ENCODE measurements around the gene SMYD3.
"Not testable (repeated sequence)": the region's sequence is repeated elsewhere in the genome, so short reads cannot be mapped to it uniquely, and the experiment has no call there.

The SMYD3 gene

DNA sequence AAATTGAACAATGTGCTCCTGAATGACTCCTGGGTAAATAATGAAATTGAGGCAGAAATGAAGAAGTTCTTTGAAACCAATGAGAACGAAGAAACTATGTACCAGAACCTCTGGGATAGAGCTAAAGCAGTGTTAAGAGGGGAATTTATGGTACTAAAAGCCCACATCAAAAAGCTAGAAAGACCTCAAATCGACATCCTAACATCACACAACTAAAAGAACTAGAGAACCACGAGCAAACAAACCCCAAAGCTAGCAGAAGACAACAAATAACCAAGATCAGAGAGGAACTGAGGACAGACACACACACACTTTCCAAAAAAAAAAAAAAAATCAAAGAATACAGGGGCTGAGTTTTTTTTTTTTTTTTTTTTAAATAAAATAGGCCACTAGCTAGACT lies 564.2 kb downstream of the SMYD3 start:
- TF ChIP-seq EZH2 (IDR thresholded peaks at IDR 0.05; ENCODE audit: borderline replicate concordance, low read depth, low read length, severe bottlenecking), result no peak
- TF ChIP-seq, protein P1, sequence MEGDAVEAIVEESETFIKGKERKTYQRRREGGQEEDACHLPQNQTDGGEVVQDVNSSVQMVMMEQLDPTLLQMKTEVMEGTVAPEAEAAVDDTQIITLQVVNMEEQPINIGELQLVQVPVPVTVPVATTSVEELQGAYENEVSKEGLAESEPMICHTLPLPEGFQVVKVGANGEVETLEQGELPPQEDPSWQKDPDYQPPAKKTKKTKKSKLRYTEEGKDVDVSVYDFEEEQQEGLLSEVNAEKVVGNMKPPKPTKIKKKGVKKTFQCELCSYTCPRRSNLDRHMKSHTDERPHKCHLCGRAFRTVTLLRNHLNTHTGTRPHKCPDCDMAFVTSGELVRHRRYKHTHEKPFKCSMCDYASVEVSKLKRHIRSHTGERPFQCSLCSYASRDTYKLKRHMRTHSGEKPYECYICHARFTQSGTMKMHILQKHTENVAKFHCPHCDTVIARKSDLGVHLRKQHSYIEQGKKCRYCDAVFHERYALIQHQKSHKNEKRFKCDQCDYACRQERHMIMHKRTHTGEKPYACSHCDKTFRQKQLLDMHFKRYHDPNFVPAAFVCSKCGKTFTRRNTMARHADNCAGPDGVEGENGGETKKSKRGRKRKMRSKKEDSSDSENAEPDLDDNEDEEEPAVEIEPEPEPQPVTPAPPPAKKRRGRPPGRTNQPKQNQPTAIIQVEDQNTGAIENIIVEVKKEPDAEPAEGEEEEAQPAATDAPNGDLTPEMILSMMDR (IDR thresholded peaks at IDR 0.05; ENCODE audit: borderline replicate concordance, extremely low read depth, low read length, poor library complexity, severe bottlenecking), result no peak
- Histone ChIP-seq H2AFZ (ENCODE audit: low read depth, low read length) (no peak overlapping the region), H3K9ac (ENCODE audit: low read depth, low read length) (no peak overlapping the region), H3K27me3 (ENCODE audit: insufficient read depth, low read length, poor library complexity) (no peaks in the 10 kb centered on the region), H3K27ac (ENCODE audit: low read length) (no peak overlapping the region), H3K9me3 (ENCODE audit: insufficient read depth, low read length, severe bottlenecking) (no peaks in the 10 kb centered on the region), H3K4me1 (ENCODE audit: insufficient read depth, low read length) (peaks cover 5% of the 10 kb centered on the region; the same call in 1 of the 2 replicates), H3K4me2 (ENCODE audit: insufficient read depth, low read length) (no peak overlapping the region), H3K36me3 (ENCODE audit: insufficient read depth, low read length) (no peaks in the 10 kb centered on the region), H4K20me1 (ENCODE audit: insufficient read depth, low read length) (peaks cover 10% of the 10 kb centered on the region), H3K4me3 (ENCODE audit: low read depth in 1 of 2, low read length in 2 of 2) (no peak overlapping the region), H3K79me2 (ENCODE audit: insufficient read depth, low read length) (no peaks in the 10 kb centered on the region)
- ATAC-seq (ENCODE audit: insufficient read depth, low read depth), result peak; percentile 90
- DNase-seq, result peak; percentile 18

GRCh38 chr1:245941771-245942170 lies 565.3 kb downstream of the SMYD3 start:
- not testable (repeated sequence) for H3K4me1 ChIP-seq (ENCODE audit: insufficient read depth, low read length); H3K79me2 ChIP-seq (ENCODE audit: insufficient read depth, low read length); H3K9ac ChIP-seq (ENCODE audit: low read depth, low read length); DNase-seq; H2AFZ ChIP-seq (ENCODE audit: low read depth, low read length); H3K27me3 ChIP-seq (ENCODE audit: insufficient read depth, low read length, poor library complexity); H3K9me3 ChIP-seq (ENCODE audit: insufficient read depth, low read length, severe bottlenecking); H3K4me3 ChIP-seq (ENCODE audit: low read depth in 1 of 2, low read length in 2 of 2); H4K20me1 ChIP-seq (ENCODE audit: insufficient read depth, low read length); H3K27ac ChIP-seq (ENCODE audit: low read length); H3K4me2 ChIP-seq (ENCODE audit: insufficient read depth, low read length); H3K36me3 ChIP-seq (ENCODE audit: insufficient read depth, low read length); ATAC-seq (ENCODE audit: insufficient read depth, low read depth)

DNA sequence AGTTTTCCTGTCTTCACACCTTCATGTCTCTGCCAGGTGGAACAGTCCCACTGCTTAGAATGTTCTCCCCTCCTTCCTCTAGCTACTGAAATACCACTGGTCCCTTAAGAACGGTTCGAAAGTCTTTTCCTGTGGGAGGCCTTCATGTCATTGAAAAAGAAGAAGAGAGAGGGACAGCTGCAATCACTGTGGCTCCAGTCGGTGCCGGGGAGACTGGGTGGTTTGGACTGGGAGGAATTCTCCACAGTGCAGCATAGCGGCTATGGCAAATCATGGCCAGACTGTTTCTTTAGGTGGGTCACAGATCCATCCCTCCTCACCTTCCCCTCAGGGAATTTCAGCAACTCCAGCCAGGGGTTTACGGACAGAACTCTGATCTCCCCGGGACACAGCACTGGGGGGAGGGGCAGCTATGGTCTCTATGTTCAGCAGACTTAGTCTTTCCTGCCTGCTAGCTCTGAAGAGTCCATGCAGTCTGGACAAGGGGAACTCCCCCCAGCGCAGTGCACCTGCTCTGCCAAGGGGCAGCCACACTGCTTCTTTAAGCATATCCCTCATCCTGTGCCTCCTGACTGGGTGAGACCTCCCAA lies 567.2 kb downstream of the SMYD3 start:
- TF ChIP-seq EZH2 (IDR thresholded peaks at IDR 0.05; ENCODE audit: borderline replicate concordance, low read depth, low read length, severe bottlenecking), result no peak
- TF ChIP-seq, protein P1 (IDR thresholded peaks at IDR 0.05; ENCODE audit: borderline replicate concordance, extremely low read depth, low read length, poor library complexity, severe bottlenecking), result no peak
- DNase-seq, result no peak

GRCh38 chr1:245938046-245938435 lies 569.0 kb downstream of the SMYD3 start:
- no peaks in the 10 kb centered on the region for H3K36me3 ChIP-seq (ENCODE audit: insufficient read depth, low read length)
- no peak overlapping the region for H3K4me2 ChIP-seq (ENCODE audit: insufficient read depth, low read length)
- H3K27me3 ChIP-seq (ENCODE audit: insufficient read depth, low read length, poor library complexity), result no peaks in the 10 kb centered on the region
- H3K4me3 ChIP-seq (ENCODE audit: low read depth in 1 of 2, low read length in 2 of 2), result no peak overlapping the region
- TF ChIP-seq EZH2 (IDR thresholded peaks at IDR 0.05; ENCODE audit: borderline replicate concordance, low read depth, low read length, severe bottlenecking), result no peak
- TF ChIP-seq, protein P1 (IDR thresholded peaks at IDR 0.05; ENCODE audit: borderline replicate concordance, extremely low read depth, low read length, poor library complexity, severe bottlenecking), result no peak
- no peaks in the 10 kb centered on the region for H3K9me3 ChIP-seq (ENCODE audit: insufficient read depth, low read length, severe bottlenecking)
- no peaks in the 10 kb centered on the region; the same call in 1 of the 2 replicates for H3K4me1 ChIP-seq (ENCODE audit: insufficient read depth, low read length)
- H4K20me1 ChIP-seq (ENCODE audit: insufficient read depth, low read length), result peaks cover 10% of the 10 kb centered on the region
- DNase-seq (no peak), ATAC-seq (ENCODE audit: insufficient read depth, low read depth) (no peak)
- H2AFZ ChIP-seq (ENCODE audit: low read depth, low read length), result no peak overlapping the region
- H3K79me2 ChIP-seq (ENCODE audit: insufficient read depth, low read length), result no peaks in the 10 kb centered on the region
- no peak overlapping the region for H3K27ac ChIP-seq (ENCODE audit: low read length)
- no peak overlapping the region for H3K9ac ChIP-seq (ENCODE audit: low read depth, low read length)

More for the DNA sequence above, 567.2 kb downstream of the SMYD3 start:
- no peaks in the 10 kb centered on the region for H3K36me3 ChIP-seq (ENCODE audit: insufficient read depth, low read length)
- ATAC-seq (ENCODE audit: insufficient read depth, low read depth), result no peak
- peaks cover 10% of the 10 kb centered on the region for H4K20me1 ChIP-seq (ENCODE audit: insufficient read depth, low read length)
- no peak overlapping the region for H2AFZ ChIP-seq (ENCODE audit: low read depth, low read length)
- peaks cover 5% of the 10 kb centered on the region; the same call in 1 of the 2 replicates for H3K4me1 ChIP-seq (ENCODE audit: insufficient read depth, low read length)
- H3K9me3 ChIP-seq (ENCODE audit: insufficient read depth, low read length, severe bottlenecking), result no peaks in the 10 kb centered on the region
- no peak overlapping the region for H3K27ac ChIP-seq (ENCODE audit: low read length)
- no peak overlapping the region for H3K4me3 ChIP-seq (ENCODE audit: low read depth in 1 of 2, low read length in 2 of 2)
- H3K4me2 ChIP-seq (ENCODE audit: insufficient read depth, low read length), result no peak overlapping the region
- H3K9ac ChIP-seq (ENCODE audit: low read depth, low read length), result no peak overlapping the region
- no peaks in the 10 kb centered on the region for H3K79me2 ChIP-seq (ENCODE audit: insufficient read depth, low read length)
- H3K27me3 ChIP-seq (ENCODE audit: insufficient read depth, low read length, poor library complexity), result no peaks in the 10 kb centered on the region

Measured in DND-41 (cell line).